ENCODE results near the gene MLANA.

DNA sequence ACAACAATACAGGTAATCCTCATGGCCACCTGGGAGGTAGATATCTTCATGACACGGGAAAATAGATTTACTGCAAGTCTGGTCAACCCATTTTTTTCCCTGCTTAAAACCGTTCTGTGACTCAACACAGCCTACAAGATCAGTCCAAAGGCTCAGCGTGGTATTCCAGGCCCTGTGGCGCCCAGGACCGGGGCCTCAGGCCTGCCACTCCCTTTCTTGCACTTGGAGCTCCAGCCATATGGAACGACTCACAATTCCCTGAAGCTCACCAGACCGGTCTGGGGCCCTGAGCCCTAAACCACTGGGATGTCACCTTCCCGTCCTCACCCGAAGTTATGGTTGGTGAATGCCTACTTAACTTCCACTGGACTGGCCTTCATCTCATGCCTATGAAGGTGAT, 6.5 kb upstream of the MLANA start:
- no peak for TF ChIP-seq EP300 (IDR thresholded peaks at IDR 0.05)
- TF ChIP-seq, protein P1, sequence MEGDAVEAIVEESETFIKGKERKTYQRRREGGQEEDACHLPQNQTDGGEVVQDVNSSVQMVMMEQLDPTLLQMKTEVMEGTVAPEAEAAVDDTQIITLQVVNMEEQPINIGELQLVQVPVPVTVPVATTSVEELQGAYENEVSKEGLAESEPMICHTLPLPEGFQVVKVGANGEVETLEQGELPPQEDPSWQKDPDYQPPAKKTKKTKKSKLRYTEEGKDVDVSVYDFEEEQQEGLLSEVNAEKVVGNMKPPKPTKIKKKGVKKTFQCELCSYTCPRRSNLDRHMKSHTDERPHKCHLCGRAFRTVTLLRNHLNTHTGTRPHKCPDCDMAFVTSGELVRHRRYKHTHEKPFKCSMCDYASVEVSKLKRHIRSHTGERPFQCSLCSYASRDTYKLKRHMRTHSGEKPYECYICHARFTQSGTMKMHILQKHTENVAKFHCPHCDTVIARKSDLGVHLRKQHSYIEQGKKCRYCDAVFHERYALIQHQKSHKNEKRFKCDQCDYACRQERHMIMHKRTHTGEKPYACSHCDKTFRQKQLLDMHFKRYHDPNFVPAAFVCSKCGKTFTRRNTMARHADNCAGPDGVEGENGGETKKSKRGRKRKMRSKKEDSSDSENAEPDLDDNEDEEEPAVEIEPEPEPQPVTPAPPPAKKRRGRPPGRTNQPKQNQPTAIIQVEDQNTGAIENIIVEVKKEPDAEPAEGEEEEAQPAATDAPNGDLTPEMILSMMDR (IDR thresholded peaks at IDR 0.05): no peak
- no peak for TF ChIP-seq POLR2AphosphoS5 (IDR thresholded peaks at IDR 0.05)
- TF ChIP-seq POLR2A (IDR thresholded peaks at IDR 0.05): no peak

Measured in upper lobe of left lung (tissue), 4 donors.